ENCODE measurements around the gene RBM17.
"Not testable (repeated sequence)": the region's sequence is repeated elsewhere in the genome, so short reads cannot be mapped to it uniquely, and the experiment has no call there.

Gene RBM17

DNA sequence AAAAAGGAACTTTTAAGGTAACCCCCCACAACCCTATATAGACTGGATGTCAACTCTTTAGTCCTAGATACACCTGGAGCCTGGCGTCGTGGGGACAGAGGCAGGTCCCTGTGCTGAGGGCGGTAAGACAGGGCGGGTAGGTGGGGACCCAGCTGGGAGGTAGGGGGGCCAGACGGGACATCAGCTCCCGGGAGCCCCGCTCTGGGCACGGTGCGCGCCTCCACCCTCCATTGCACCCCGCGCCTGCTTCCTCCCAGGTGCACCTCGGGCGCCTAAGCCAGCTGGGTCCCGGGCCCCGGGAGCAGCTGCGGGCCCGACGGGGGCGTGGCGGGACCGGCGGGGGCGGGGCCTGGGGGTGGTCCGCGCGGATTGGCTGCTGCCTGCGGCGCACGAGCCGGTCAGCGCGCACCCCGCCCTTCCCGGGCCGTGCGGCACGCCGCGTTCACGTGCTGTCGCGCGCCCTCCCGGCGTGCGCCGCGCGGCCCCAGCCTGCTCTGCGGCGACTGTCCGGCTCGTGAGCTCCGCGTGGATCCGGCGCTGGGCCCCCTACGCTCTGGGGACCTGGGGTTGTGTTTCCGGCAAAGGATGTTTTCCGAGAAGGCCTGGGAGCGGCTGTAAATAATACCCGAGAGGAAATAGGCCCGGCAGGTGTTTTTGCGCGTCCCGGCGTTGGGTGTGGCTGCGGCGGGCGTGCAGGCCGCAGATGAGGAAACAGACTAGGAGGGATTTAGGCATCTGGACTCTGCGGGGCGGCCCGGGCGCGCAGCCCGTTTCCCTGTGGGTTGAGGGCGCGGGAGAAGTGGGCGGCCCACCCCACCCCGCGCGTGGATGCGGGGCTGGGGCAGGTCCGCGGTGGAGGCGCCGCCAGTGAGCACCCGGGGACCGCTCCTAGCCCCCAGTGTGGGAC lies 74.8 kb downstream of the RBM17 start:
- DNase-seq = peak; percentile 40 to 55

DNA sequence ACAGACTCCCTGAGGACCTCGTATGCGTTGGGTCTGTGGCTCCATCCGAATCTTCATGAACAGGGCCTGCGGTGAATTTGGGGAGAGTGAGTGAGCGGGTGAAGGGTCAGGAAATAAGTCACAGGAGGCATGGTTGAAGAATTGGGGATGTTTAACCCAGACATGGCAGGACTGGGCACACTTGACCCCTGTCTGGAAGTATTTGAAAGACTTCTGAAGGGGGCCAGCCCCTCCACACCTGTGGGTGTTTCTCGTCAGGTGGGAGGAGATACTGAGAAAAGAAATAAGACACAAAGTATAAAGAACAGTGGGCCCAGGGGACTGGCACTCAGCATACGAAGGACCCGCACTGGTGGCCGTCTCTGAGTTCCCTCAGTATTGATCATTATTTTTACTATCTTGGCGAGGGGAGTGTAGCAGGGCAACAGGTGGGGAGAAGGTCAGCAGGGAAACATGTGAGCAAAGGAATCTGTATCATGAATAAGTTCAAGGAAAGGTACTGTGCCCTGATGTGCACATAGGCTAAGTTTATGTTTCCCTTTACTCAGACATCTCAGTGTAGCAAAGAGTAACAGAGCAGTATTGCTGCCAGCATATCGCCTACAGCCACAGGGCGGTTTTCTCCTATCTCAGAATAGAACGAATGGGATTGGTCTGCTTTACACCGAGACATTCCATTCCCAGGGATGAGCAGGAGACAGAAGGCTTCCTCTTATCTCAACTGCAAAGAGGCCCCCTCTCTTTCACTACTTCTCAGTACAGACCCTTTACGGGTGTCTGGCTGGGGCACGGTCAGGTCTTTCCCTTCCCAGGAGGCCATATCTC lies 75.6 kb downstream of the RBM17 start:
- DNase-seq = no peak

DNA sequence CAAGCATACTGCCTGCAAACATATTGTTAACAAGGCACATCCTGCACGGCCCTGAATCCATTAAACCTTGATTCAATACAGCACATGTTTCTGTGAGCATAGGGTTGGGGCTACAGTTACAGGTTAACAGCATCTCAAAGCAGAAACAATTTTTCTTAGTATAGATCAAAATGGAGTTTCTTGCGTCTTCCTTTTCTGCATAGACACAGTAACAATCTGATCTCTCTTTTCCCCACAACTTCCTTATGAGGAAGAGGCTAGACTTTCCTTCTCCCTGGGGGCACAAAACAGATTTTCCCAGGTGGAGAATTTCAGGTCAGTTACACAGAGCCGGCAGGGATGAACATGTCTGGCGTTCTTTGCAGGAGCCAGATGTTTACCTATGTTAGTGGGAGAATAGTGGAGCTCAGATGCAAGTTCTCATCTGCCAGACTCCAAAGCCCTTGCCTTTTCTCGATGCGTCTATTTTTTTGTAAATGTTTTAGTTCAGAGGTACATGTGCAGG lies 76.4 kb downstream of the RBM17 start:
- DNase-seq = no peak

DNA sequence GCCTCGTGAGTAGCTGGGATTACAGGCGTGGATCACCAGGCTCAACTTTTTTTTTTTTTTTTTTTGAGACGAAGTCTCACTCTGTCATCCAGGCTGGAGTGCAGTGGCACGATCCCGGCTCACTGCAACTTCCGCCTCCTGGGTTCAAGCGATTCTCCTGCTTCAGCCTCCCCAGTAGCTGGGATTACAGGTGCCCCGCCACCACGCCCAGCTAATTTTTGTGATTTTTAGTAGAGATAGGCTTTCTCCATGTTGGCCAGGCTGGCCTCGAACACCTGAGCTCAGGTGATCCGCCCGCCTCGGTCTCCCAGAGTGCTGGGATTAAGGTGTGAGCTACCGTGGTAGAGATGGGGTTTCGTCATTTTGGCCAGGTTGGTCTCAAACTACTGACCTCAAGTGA lies 77.1 kb downstream of the RBM17 start:
- DNase-seq = not testable (repeated sequence)
